GM19455 (cell line): Measurements from ENCODE around the gene ACTN1.
"Not testable (repeated sequence)": the region's sequence is repeated elsewhere in the genome, so short reads cannot be mapped to it uniquely, and the experiment has no call there.

Source experiments
- ATAC-seq: cut with Tn5 transposase; IDR thresholded peaks from one replicate; pipeline ENCODE4 v1.9.1; 2021; ENCODE audit not compliant: unreplicated experiment

Gene ACTN1

GRCh38 chr14:68871392-68871791, 107.7 kb downstream of the ACTN1 start:
- no peak for ATAC-seq

DNA sequence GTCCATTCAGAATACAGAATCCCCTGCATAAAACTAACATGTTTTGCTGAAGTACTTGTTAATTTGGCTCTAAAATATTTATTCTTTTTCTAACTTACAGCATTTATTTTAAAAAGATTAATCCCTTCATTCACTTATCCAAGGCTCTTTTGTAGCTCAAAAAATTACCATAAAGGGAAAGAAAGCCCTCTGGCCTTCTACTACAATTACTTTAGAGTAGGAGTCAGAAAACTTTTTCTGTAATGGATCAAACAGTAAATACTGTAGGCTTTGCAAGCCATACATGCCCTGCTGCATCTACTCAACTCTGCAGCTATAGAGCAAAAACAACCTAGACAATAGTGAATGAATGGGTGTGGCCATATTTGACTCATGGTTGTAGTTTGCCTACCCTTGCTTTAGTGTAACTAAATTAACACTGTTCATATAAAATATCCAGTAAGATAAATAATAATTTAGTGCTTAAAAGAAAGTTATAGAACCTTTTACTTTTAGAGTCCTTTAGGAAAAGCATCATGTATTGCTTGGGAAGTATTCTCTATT, 112.0 kb downstream of the ACTN1 start:
- ATAC-seq, result no peak

DNA sequence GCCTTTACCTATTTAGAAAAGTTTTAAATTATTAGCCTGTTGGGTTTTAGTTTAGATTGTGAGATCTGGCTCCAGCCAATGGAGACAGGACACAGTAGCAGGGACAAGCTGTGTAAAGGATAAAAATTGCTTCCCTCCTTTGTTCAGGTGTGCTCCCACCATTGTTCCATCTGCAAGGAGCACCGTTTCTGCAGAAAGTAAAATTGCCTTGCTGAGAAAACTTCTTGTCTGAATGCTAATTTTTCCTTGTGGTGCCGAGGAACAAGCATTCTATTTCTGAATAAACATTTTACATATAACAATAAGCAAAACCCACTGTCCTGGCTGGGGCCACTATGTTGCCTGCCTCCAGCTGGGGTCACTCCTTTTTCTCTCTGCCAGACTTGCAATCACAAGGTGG, 113.6 kb downstream of the ACTN1 start:
- no peak for ATAC-seq

DNA sequence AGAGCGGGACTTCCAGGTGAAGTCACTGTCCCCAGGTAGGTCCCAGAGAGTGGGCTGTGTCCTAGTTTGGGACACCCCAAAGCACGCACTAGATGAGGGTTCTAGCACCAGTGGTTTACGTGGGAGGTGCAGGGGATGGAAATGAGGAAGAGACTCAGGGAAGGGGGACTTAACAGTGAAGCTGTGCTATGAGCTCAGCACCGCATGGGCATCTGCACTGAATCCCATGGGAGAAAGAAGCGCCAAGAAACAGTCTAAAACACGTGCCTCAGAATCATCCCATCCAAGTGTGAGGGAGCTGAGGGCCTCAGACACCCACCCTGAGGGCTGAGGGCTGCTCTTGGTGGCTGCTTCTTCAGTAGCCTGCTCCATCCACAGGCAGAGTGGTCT, 114.7 kb downstream of the ACTN1 start:
- no peak for ATAC-seq

DNA sequence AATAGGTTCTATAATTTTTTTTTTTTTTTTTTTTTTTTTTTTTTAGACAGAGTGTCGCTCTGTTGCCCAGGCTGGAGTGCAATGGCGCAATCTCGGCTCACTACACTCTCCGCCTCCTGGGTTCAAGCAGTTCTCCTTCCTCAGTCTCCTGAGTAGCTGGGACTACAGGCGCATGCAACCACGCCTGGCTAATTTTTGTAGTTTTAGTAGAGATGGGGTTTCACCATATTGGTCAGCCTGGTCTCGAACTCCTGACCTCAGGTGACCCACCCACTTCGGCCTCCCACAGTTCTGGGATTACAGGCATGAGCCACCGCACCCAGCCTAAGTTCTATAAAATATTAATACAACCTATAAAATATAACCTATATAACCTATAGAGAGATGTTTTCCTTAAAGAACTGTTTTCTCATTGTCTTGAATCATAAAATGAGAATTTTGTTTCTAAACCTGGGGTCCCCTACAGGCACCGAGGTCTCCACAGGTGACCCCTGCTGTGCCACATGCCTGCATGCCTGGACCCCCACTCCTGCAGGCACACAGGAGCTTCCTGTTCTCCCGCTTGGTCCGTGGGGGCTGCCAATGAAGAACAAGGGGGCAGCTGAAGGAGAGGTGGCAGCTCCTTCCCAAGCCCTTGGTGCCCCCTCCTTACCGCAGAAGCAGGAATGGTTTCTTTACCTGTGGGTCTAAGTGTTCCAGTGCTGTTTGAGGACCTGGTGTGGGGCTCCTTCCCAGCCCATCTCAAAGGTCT, 115.3 kb downstream of the ACTN1 start:
- ATAC-seq, result no peak

DNA sequence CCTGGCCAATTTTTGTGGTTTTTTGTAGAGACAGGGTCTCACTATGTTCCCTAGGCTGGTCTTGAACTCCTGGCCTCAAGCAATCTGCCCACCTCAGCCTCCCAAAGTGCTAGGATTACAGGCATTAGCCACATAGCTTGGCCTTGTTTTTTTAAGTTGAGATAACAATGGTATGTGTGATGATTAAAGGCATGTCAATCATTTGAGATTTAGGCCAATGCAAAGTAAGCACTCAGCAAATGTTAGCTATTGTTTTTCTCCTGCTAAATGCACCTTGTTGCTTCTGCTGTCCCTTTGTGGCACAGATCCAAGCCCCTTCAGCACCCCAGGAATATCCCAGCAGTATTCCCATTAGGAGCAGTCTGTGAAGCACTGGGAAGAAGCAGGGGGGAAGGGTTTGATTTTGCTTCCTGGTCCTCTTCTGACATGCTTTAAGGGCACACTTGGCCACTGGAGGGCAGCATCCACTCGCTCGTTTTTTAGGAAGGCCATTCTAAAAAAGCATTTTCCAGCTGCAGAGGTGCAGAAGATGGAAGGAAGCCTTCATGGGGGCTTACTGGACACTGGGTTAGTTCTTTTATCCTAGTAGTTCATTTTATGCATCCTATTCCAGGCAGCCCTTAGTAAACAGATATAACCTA, 116.0 kb downstream of the ACTN1 start:
- no peak for ATAC-seq

DNA sequence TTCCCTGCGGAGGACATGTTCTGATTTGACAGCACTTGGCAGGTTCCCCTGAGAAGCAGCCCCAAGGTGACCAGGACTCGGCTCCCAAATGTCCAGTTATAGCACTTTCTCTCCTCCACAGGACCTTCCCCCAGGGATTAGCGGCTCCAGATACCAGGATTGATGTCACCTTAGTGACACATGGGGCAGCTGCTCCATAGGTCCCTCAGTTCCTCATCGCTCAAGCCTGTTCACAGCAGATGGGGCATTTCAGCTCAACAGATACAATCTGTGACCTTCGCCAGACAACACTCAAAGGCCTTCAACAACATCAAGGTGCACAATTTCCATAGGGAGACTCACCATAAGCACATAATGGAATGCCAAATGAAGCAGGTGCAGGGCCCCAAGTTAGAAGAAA, 118.3 kb downstream of the ACTN1 start:
- no peak for ATAC-seq

- no peak for ATAC-seq
Measured at GRCh38 chr14:68857516-68858070, 121.5 kb downstream of the ACTN1 start.

GRCh38 chr14:68856572-68856971, 122.5 kb downstream of the ACTN1 start:
- no peak for ATAC-seq

DNA sequence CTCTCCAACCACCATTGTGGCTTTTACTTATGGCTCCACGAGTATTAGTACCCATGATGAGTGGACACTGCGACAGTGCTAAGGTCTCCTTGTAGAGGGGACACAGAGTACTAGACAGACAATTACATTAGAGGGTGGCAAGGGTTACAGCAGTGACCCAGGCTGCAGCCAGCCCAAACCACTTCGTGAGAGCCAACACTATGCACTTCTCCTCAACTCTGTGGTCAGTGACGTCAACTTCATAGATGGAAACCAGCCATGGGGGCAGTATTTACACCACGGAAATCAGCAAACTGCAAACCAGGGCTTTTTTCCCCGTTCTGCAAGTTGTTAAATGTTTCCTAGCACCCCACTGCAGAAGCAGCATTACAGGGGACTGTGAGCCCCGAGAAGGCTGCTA, 124.7 kb downstream of the ACTN1 start:
- ATAC-seq, result no peak

- no peak for ATAC-seq
Measured at GRCh38 chr14:68853749-68854148, 125.4 kb downstream of the ACTN1 start.

GRCh38 chr14:68852493-68852892, 126.6 kb downstream of the ACTN1 start:
- ATAC-seq, result not testable (repeated sequence)

DNA sequence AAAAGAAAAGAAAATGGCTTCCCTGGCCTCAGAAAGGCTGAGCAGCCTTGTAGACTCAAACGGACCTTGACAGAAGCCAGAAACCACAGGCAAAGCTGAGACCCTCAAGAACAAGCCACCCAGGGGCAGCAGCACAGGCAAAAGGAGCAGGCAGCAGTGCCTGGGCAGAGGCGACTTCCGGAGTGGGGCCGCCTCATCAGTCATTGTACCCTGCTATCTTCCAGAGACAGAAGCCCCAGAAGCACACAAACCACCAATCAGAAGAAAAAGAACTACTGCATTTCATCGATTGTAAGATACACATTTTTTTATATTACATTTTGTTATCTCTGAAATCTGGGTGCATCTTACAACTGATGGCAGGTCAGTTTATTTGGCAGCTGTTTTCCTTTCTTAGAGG, 128.0 kb downstream of the ACTN1 start:
- ATAC-seq, result no peak

DNA sequence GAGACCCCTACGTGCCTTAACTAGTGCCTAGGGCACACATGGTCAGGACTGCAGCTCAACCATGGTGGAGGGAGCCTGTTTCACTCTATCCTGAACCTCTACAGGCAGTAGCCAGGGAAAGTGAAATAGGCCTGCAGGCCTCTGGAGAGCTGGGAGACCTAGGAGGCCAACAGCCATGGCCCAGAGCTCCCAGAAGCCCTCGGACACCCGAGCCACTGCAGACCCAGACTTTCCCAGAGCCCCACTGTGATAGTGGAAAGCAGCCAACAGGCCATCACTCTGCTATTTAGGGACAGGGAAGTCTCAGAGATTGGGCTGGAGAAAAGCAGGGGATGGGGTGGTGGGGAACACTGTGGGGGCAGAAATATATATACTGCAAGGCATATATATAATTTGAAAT, 129.7 kb downstream of the ACTN1 start:
- ATAC-seq, result no peak

DNA sequence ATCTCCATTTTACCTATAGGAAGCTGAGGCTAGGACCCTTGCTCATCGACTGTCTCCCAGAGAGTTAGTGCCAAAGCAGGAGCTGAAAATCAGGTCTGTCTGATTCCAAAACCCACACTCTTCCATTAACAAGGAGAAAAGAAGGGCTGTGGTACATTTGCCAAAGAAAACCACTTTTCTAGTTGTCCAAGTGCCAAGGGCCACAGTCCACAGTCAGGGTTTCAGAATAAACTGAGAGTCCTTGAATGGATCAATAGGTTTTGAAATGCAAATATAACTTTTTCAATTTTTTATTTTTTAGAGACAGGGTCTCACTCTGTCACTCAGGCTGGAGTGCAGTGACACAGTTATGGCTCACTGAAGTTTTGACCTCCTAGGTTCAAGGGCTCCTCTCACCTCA, 130.8 kb downstream of the ACTN1 start:
- no peak for ATAC-seq

GRCh38 chr14:68847640-68848039, 131.5 kb downstream of the ACTN1 start:
- ATAC-seq, result not testable (repeated sequence)

- no peak for ATAC-seq
Measured at GRCh38 chr14:68846466-68846865, 132.6 kb downstream of the ACTN1 start.

GRCh38 chr14:68844210-68844545, 134.9 kb downstream of the ACTN1 start:
- ATAC-seq, result no peak

DNA sequence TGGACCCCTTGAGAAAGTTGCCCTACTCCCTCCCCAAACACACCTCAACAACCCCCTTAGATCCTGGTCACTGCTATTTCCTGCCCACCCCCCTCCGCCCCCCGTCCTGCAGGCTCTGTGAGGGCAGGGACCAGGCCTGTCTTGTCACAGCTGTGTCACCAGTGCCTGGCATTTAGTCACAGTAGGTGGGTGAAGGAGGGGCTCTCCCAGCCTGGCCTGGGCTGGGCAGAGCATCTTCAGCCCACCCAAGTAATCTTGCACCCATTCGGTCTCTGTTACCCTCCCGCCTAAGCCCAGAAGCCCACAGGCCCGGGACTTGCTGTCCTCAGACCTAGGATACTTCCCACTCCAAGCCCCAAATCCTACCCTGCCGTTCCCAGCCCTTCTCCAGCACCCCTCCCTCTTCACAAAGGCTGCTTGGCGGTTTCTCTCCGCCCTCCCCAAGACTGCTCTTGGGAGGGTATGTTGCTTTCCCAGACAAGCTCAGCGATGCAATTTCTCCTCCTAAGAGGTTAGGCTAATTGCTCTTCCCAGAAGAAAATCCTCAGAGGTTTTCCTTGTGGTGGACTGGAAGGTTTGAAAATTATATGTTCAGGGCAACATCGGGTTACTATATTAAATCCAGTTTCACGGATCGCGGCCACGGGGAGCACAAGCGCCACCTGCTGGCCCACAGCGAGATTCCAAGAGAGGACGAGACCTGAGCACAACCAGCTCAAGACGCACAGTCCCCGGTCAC, 135.5 kb downstream of the ACTN1 start:
- ATAC-seq, result no peak

- no peak for ATAC-seq
Measured at GRCh38 chr14:68842298-68842697, 136.8 kb downstream of the ACTN1 start.

- ATAC-seq, result no peak
Measured at GRCh38 chr14:68841016-68841809, 137.9 kb downstream of the ACTN1 start.
